GM23338 (cell line): Measurements from ENCODE around the gene ARMC9. TPM values are rescaled to one million over a fixed set of nuclear protein-coding genes. Genes with fewer than 3 reads are reported as not detected.

Experiments used
- ATAC-seq: fragments of 200-7000 bp; cut with Tn5 transposase; 3 replicates; pipeline ENCODE4 v1.9.1; 2020
- DNase-seq: peaks from one replicate; pipeline ENCODE4 v3.0.0-alpha.2; 2015; ENCODE audit warnings: low spot score
- H2AFZ ChIP-seq: fragments of 200-600 bp; sonication (generic); 2 replicates; pipeline ENCODE4 v1.8.0; 2016; ENCODE audit warnings: antibody characterized with exemption, mild to moderate bottlenecking, moderate library complexity
- H3F3A ChIP-seq: fragments of 200-600 bp; sonication (generic); replicated peaks from 2 replicates; pipeline ENCODE4 v1.8.0; 2017; ENCODE audit warnings: antibody characterized with exemption, mixed run types, low read depth
- H3K27ac ChIP-seq: fragments of 200-600 bp; sonication (generic); 2 replicates; pipeline ENCODE4 v1.6.1; 2016; ENCODE audit warnings: low read depth
- H3K27me3 ChIP-seq: fragments of 200-600 bp; sonication (generic); 2 replicates; pipeline ENCODE4 v1.8.0; 2016; ENCODE audit warnings: mild to moderate bottlenecking, mixed run types, moderate library complexity; ENCODE audit not compliant: insufficient read depth
- H3K36me3 ChIP-seq: fragments of 200-600 bp; sonication (generic); 2 replicates; pipeline ENCODE4 v1.8.0; 2016; ENCODE audit warnings: mild to moderate bottlenecking; ENCODE audit not compliant: insufficient read depth
- H3K4me1 ChIP-seq: fragments of 200-600 bp; sonication (generic); 2 replicates; pipeline ENCODE4 v1.8.0; 2016; ENCODE audit warnings: mild to moderate bottlenecking, moderate library complexity; ENCODE audit not compliant: insufficient read depth
- H3K4me2 ChIP-seq: fragments of 200-600 bp; sonication (generic); 2 replicates; pipeline ENCODE4 v1.7.1; 2017; ENCODE audit warnings: mixed run types
- H3K4me3 ChIP-seq: fragments of 200-600 bp; sonication (generic); 2 replicates; pipeline ENCODE4 v1.6.1; 2016; ENCODE audit warnings: mixed run types
- H3K79me2 ChIP-seq: fragments of 200-600 bp; sonication (generic); replicated peaks from 2 replicates; pipeline ENCODE4 v1.8.0; 2017; ENCODE audit warnings: mild to moderate bottlenecking; ENCODE audit not compliant: insufficient read depth
- H3K9me2 ChIP-seq: fragments of 200-600 bp; sonication (generic); 2 replicates; pipeline ENCODE4 v1.8.0; 2017; ENCODE audit not compliant: insufficient read depth
- H4K20me1 ChIP-seq: fragments of 200-600 bp; sonication (generic); replicated peaks from 2 replicates; pipeline ENCODE4 v1.8.0; 2017; ENCODE audit warnings: mild to moderate bottlenecking; ENCODE audit not compliant: insufficient read depth
- H3K27ac Mint-ChIP-seq: 2 replicates; pipeline ENCODE4 v1.8.0; 2020; ENCODE audit warnings: inconsistent platforms, mild to moderate bottlenecking, moderate library complexity, mixed read lengths
- H3K27me3 Mint-ChIP-seq: 3 replicates; pipeline ENCODE4 v1.8.0; 2022; ENCODE audit warnings: low read depth, mild to moderate bottlenecking, moderate library complexity, mixed read lengths, inconsistent platforms; ENCODE audit not compliant: insufficient read depth, poor library complexity
- H3K36me3 Mint-ChIP-seq: 3 replicates; pipeline ENCODE4 v1.8.0; 2021; ENCODE audit warnings: low read depth, mild to moderate bottlenecking, inconsistent platforms, moderate library complexity, mixed read lengths
- H3K4me1 Mint-ChIP-seq: 3 replicates; pipeline ENCODE4 v1.8.0; 2020; ENCODE audit warnings: mild to moderate bottlenecking, inconsistent platforms, mixed read lengths
- H3K4me3 Mint-ChIP-seq: 3 replicates; pipeline ENCODE4 v1.8.0; 2021; ENCODE audit warnings: moderate library complexity, mild to moderate bottlenecking, inconsistent platforms, mixed read lengths
- H3K9me3 Mint-ChIP-seq: 3 replicates; pipeline ENCODE4 v1.8.0; 2020; ENCODE audit warnings: moderate library complexity, mild to moderate bottlenecking, inconsistent platforms, mixed read lengths
- EZH2 ChIP-seq: fragments of 200-600 bp; sonication (generic); IDR thresholded peaks from one replicate; pipeline ENCODE4 v1.8.0; 2017; ENCODE audit warnings: antibody characterized with exemption, mild to moderate bottlenecking, low read depth; ENCODE audit not compliant: unreplicated experiment
- EZH2phosphoT487 ChIP-seq: fragments of 200-600 bp; sonication (generic); IDR thresholded peaks from one replicate; pipeline ENCODE4 v1.8.1; 2018; ENCODE audit warnings: antibody characterized with exemption; ENCODE audit not compliant: unreplicated experiment
- JUNB ChIP-seq: IDR thresholded peaks from one replicate; pipeline ENCODE4 v1.6.1; 2016; ENCODE audit warnings: antibody characterized with exemption; ENCODE audit not compliant: unreplicated experiment
- NANOG ChIP-seq: IDR thresholded peaks from 2 replicates; pipeline ENCODE4 v1.6.1; 2016; ENCODE audit warnings: antibody characterized with exemption, borderline replicate concordance
- polyA plus RNA-seq: library from polyadenylated mRNA; unstranded; fragments of >200 nt; fragmentation: Nextera tagmentation; extraction: Ambion mirVana; gene quantifications from 2 replicates; pipeline ENCODE4 v1.2.1, GENCODE V29; 2016
- total RNA-seq: library from RNA; depleted of rRNA; stranded (reverse); fragments of >200 nt; shearing (Covaris generic); gene quantifications from 2 replicates; pipeline ENCODE4 v1.2.3, GENCODE V29; 2014
- TF ChIP-seq, protein P1 (sequence below): IDR thresholded peaks from one replicate; pipeline ENCODE4 v1.6.1; 2018; ENCODE audit warnings: antibody characterized with exemption; ENCODE audit not compliant: unreplicated experiment

The ARMC9 gene
- total and polyA plus RNA-seq, 2 experiments from 2014 or later = 29.2 to 56.0 TPM

DNA sequence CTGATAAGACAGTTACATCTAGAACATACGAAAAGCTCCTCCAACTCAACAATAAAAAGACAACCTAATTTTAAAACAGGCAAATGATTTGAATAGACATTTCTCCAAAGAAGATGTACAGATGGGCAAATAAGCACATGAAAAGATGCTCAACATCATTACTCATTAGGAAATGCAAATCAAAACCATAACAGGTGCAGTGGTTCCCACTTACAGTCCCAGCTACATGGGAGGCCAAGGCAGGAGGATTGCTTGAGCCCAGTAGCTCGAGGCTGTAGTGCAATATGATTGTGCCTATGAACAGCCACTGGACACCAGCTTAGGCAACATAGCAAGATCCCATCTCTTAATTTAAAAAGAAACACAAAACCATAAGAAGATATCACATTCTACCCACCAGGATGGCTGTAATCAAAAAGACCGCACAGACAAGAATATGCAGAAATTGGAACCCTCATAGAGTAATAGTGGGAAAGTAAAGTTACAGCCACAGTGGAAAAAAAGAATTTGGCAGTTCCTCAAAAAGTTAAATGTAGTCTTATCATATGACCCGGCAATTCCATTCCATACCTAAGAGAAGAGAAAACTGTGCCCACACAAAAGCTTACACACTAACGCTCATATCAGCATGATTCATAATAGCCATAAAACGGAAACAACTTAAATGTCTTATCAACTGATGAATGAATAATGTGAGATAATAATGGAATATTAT is 30.5 kb upstream of the ARMC9 start:
- Histone ChIP-seq H3K79me2 (no peaks in the 10 kb centered on the region), H2AFZ (no peak overlapping the region), H3K36me3 (peaks cover 21% of the 10 kb centered on the region; the same call in 1 of the 2 replicates), H4K20me1 (no peaks in the 10 kb centered on the region; the same call in 1 of the 2 replicates), H3K9me2 (no peaks in the 10 kb centered on the region), H3F3A (peaks cover 3% of the 10 kb centered on the region; the same call in 1 of the 2 replicates), H3K27ac (no peak overlapping the region), H3K4me1 (peaks cover 16% of the 10 kb centered on the region), H3K27me3 (no peaks in the 10 kb centered on the region), H3K4me2 (no peak overlapping the region), H3K4me3 (no peak overlapping the region)
- ATAC-seq (no peak), DNase-seq (no peak)
- Mint-ChIP-seq H3K27me3 (no peaks in the 10 kb centered on the region), H3K36me3 (peaks cover 65% of the 10 kb centered on the region), H3K9me3 (no peaks in the 10 kb centered on the region), H3K4me1 (peaks cover 7% of the 10 kb centered on the region; the same call in 2 of the 3 replicates), H3K4me3 (no peak overlapping the region), H3K27ac (no peak overlapping the region)
- TF ChIP-seq NANOG = no peak

DNA sequence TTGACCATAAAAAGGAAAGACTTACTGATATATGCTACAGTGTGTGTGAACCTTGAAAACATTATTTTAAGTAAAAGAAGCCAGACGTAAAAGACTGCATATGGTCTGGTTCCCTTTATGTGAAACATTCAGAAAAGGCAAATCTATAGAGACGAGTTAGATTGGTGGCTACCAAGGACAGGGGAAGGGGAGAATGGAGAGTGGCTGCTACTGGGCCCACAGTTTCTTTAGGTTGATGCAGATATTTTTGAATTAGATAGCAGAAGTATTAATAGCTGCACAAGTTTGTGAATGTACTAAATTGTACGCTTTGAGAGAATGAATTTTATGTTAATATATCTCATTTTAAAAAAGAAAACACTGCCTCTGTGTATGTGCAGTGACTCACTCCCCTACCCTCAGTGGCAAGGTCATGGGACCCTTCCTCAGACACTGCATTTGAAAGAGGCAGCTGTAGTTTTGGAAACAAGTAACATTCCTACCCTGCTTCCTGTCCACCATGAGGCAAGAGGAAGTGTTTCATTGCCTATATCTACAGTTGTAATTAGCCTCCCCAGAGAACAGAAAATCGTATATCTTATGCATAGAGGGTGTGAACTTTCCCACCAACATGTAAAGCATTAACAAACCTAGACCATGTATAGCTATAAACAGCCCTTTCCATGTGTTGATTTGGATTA is 29.8 kb upstream of the ARMC9 start:
- Mint-ChIP-seq H3K4me3 (no peak overlapping the region), H3K27me3 (no peaks in the 10 kb centered on the region), H3K36me3 (peaks cover 66% of the 10 kb centered on the region), H3K9me3 (no peaks in the 10 kb centered on the region), H3K27ac (no peak overlapping the region), H3K4me1 (peaks cover under 1% of the 10 kb centered on the region; the same call in 2 of the 3 replicates)
- Histone ChIP-seq H3K27ac (peak overlapping the region; percentile 67; the same call in 1 of the 2 replicates), H3K79me2 (no peaks in the 10 kb centered on the region), H3K4me1 (peaks cover 11% of the 10 kb centered on the region), H3K27me3 (no peaks in the 10 kb centered on the region), H3K4me3 (no peak overlapping the region), H3F3A (0 out of 2 replicates have a peak, but pooled peaks cover 3% of the 10 kb centered on the region), H3K4me2 (no peak overlapping the region), H2AFZ (no peak overlapping the region), H4K20me1 (no peaks in the 10 kb centered on the region; the same call in 1 of the 2 replicates), H3K9me2 (no peaks in the 10 kb centered on the region), H3K36me3 (peaks cover 23% of the 10 kb centered on the region; the same call in 1 of the 2 replicates)
- ATAC-seq (no peak), DNase-seq (no peak)
- no peak for TF ChIP-seq NANOG
- no peak for TF ChIP-seq JUNB
- TF ChIP-seq EZH2 = no peak
- no peak for TF ChIP-seq EZH2phosphoT487
- TF ChIP-seq, protein P1, sequence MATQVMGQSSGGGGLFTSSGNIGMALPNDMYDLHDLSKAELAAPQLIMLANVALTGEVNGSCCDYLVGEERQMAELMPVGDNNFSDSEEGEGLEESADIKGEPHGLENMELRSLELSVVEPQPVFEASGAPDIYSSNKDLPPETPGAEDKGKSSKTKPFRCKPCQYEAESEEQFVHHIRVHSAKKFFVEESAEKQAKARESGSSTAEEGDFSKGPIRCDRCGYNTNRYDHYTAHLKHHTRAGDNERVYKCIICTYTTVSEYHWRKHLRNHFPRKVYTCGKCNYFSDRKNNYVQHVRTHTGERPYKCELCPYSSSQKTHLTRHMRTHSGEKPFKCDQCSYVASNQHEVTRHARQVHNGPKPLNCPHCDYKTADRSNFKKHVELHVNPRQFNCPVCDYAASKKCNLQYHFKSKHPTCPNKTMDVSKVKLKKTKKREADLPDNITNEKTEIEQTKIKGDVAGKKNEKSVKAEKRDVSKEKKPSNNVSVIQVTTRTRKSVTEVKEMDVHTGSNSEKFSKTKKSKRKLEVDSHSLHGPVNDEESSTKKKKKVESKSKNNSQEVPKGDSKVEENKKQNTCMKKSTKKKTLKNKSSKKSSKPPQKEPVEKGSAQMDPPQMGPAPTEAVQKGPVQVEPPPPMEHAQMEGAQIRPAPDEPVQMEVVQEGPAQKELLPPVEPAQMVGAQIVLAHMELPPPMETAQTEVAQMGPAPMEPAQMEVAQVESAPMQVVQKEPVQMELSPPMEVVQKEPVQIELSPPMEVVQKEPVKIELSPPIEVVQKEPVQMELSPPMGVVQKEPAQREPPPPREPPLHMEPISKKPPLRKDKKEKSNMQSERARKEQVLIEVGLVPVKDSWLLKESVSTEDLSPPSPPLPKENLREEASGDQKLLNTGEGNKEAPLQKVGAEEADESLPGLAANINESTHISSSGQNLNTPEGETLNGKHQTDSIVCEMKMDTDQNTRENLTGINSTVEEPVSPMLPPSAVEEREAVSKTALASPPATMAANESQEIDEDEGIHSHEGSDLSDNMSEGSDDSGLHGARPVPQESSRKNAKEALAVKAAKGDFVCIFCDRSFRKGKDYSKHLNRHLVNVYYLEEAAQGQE = no peak
